GM12878 (cell line): ENCODE measurements around the gene LGALS3. TPM values are rescaled to one million over a fixed set of nuclear protein-coding genes. Genes with fewer than 3 reads are reported as not detected.

Experiments
- ATAC-seq: fragments of 200-7000 bp; cut with Tn5 transposase; 3 replicates; pipeline ENCODE4 v1.9.1; 2020; ENCODE audit warnings: mild to moderate bottlenecking, moderate library complexity
- BruUV-seq: library from RNA; stranded (reverse); fragments of 400-500 nt; replicated peaks from 2 replicates; lab custom pipeline; 2021; lab: Mats Ljungman, UMichigan
- CTCF ChIA-PET: fragments of 300-600 bp; sonication (Branson Sonifier 250); formaldehyde crosslinking; extraction: SDS; loops from one replicate; lab custom pipeline; 2021; ENCODE audit warnings: inconsistent platforms; lab: Yijun Ruan, JAX
- POLR2A ChIA-PET: fragments of 350-600 bp; formaldehyde crosslinking; extraction: SDS; loops from one replicate; lab custom pipeline; 2021; ENCODE audit warnings: inconsistent platforms; lab: Charles Lee
- RAD21 ChIA-PET: fragments of 300-600 bp; sonication (Branson Sonifier 250); formaldehyde crosslinking; loops from one replicate; lab custom pipeline; 2023; ENCODE audit warnings: antibody characterized with exemption; ENCODE audit not compliant: unreplicated experiment; lab: Charles Lee
- SMC1A ChIA-PET: fragments of 300-600 bp; sonication (Branson Sonifier 250); formaldehyde crosslinking; loops from one replicate; lab custom pipeline; 2023; ENCODE audit not compliant: unreplicated experiment, uncharacterized antibody; lab: Charles Lee
- DNase-seq: peaks from one replicate; pipeline ENCODE4 v3.0.0-alpha.2; 2011; ENCODE audit warnings: low read depth, low spot score
- FAIRE-seq: peaks from 3 replicates; lab custom pipeline; 2011; peaks lifted over from hg19 to GRCh38; lab: Jason Lieb, UNC
- H2AFZ ChIP-seq: 2 replicates; pipeline ENCODE4 v1.6.0; 2011; ENCODE audit warnings: low read depth, low read length, control low read depth; ENCODE audit not compliant: control insufficient read depth
- H3K27ac ChIP-seq: 2 replicates; pipeline ENCODE4 v1.5.1; 2011; ENCODE audit warnings: control low read depth; ENCODE audit not compliant: control insufficient read depth, insufficient read depth
- H3K27me3 ChIP-seq, 2 experiments: replicated peaks in 1 of 2; 2 replicates each; pipeline versions ENCODE4 v1.6.0 to v1.6.1; 2011; ENCODE audit warnings: low read length in 1 of 2; ENCODE audit not compliant: control insufficient read depth in 2 of 2, insufficient read depth in 2 of 2
- H3K36me3 ChIP-seq, 2 experiments: 2 replicates each; pipeline ENCODE4 v1.5.1; 2011; ENCODE audit warnings: low read length in 1 of 2; ENCODE audit not compliant: control insufficient read depth in 2 of 2, insufficient read depth in 2 of 2
- H3K4me1 ChIP-seq: 2 replicates; pipeline ENCODE4 v1.6.1; 2011; ENCODE audit warnings: mild to moderate bottlenecking, low read length, moderate library complexity, mixed read lengths; ENCODE audit not compliant: control insufficient read depth, insufficient read depth
- H3K4me2 ChIP-seq: 2 replicates; pipeline ENCODE4 v1.6.0; 2011; ENCODE audit warnings: control low read depth; ENCODE audit not compliant: control insufficient read depth, insufficient read depth
- H3K4me3 ChIP-seq: fragments of 200-600 bp; sonication (generic); 2 replicates; pipeline ENCODE4 v1.5.1; 2016
- H3K79me2 ChIP-seq: 2 replicates; pipeline ENCODE4 v1.6.0; 2011; ENCODE audit warnings: low read length; ENCODE audit not compliant: control insufficient read depth, insufficient read depth
- H3K9ac ChIP-seq: 2 replicates; pipeline ENCODE4 v1.8.0; 2011; ENCODE audit warnings: low read length, control low read depth, mixed read lengths; ENCODE audit not compliant: control insufficient read depth, insufficient read depth
- H3K9me3 ChIP-seq: replicated peaks from 3 replicates; pipeline ENCODE4 v1.5.1; 2011; ENCODE audit warnings: mild to moderate bottlenecking, low read length; ENCODE audit not compliant: control insufficient read depth, insufficient read depth
- H4K20me1 ChIP-seq: 2 replicates; pipeline ENCODE4 v1.6.0; 2011; ENCODE audit not compliant: control insufficient read depth, insufficient read depth
- ATF7 ChIP-seq: fragments of 450-650 bp; IDR thresholded peaks from 2 replicates; pipeline ENCODE4 v1.6.1; 2016; ENCODE audit warnings: low read depth, mild to moderate bottlenecking
- BACH1 ChIP-seq: fragments of 450-650 bp; IDR thresholded peaks from 2 replicates; pipeline ENCODE4 v1.6.1; 2017; ENCODE audit warnings: mild to moderate bottlenecking, borderline replicate concordance
- BHLHE40 ChIP-seq, 2 experiments: fragments of 450-650 bp in 1 of 2; IDR thresholded peaks; 2 replicates each; pipeline ENCODE4 v1.6.1; 2011 to 2017; ENCODE audit warnings: low read depth in 2 of 2, borderline replicate concordance in 1 of 2, improper control_type of control experiment in 1 of 2, low read length in 1 of 2, mild to moderate bottlenecking in 1 of 2
- BMI1 ChIP-seq: fragments of 450-650 bp; IDR thresholded peaks from 2 replicates; pipeline ENCODE4 v1.6.1; 2016; ENCODE audit warnings: mild to moderate bottlenecking, moderate library complexity, borderline replicate concordance
- ETV6 ChIP-seq, 2 experiments: fragments of 450-650 bp in 1 of 2; IDR thresholded peaks in 1 of 2; conservative IDR thresholded peaks in 1 of 2; 2 replicates each; pipeline ENCODE4 v1.6.1; 2014; ENCODE audit warnings: antibody characterized with exemption in 1 of 2, borderline replicate concordance in 1 of 2, low read depth in 1 of 2, mild to moderate bottlenecking in 1 of 2, moderate library complexity in 1 of 2
- FOXK2 ChIP-seq: fragments of 450-650 bp; IDR thresholded peaks from 2 replicates; pipeline ENCODE4 v1.6.1; 2017; ENCODE audit warnings: mild to moderate bottlenecking, moderate library complexity
- IKZF2 ChIP-seq, 2 experiments: fragments of 450-650 bp; IDR thresholded peaks; 2 replicates each; pipeline ENCODE4 v1.6.1; 2017; ENCODE audit warnings: mild to moderate bottlenecking in 2 of 2, moderate library complexity in 2 of 2
- LARP7 ChIP-seq: fragments of 450-650 bp; IDR thresholded peaks from 2 replicates; pipeline ENCODE4 v1.6.1; 2017; ENCODE audit warnings: mild to moderate bottlenecking
- MYB ChIP-seq: fragments of 150-350 bp; IDR thresholded peaks from 2 replicates; pipeline ENCODE4 v1.6.1; 2014; ENCODE audit warnings: mild to moderate bottlenecking, low read depth, low read length, borderline replicate concordance
- MYC ChIP-seq: IDR thresholded peaks from 2 replicates; pipeline ENCODE4 v1.6.1; 2011; ENCODE audit warnings: mild to moderate bottlenecking, low read length, moderate library complexity, inconsistent platforms; ENCODE audit not compliant: insufficient read depth, insufficient replicate concordance, insufficient read length, severe bottlenecking
- NKRF ChIP-seq: fragments of 450-650 bp; conservative IDR thresholded peaks from 2 replicates; pipeline ENCODE4 v1.6.1; 2017; ENCODE audit warnings: mild to moderate bottlenecking, moderate library complexity
- NRF1 ChIP-seq: conservative IDR thresholded peaks from 2 replicates; pipeline ENCODE4 v1.6.1; 2011; ENCODE audit warnings: mild to moderate bottlenecking, low read depth, low read length, improper control_type of control experiment
- PKNOX1 ChIP-seq: fragments of 450-650 bp; IDR thresholded peaks from 2 replicates; pipeline ENCODE4 v1.6.1; 2016; ENCODE audit warnings: mild to moderate bottlenecking
- POLR2AphosphoS5 ChIP-seq: IDR thresholded peaks from 2 replicates; pipeline ENCODE4 v1.6.1; 2011; ENCODE audit warnings: mild to moderate bottlenecking, low read length, inconsistent platforms
- POU2F2 ChIP-seq: IDR thresholded peaks from 3 replicates; pipeline ENCODE4 v1.6.1; 2011; ENCODE audit warnings: low read depth, mild to moderate bottlenecking, low read length, borderline replicate concordance
- SP1 ChIP-seq: IDR thresholded peaks from one replicate; pipeline ENCODE4 v1.6.1; 2011; ENCODE audit warnings: low read depth, low read length
- SPI1 ChIP-seq: IDR thresholded peaks from 2 replicates; pipeline ENCODE4 v1.6.1; 2011; ENCODE audit warnings: low read depth, mild to moderate bottlenecking, low read length, moderate library complexity, borderline replicate concordance; ENCODE audit not compliant: insufficient read depth
- SREBF2 ChIP-seq: IDR thresholded peaks from 2 replicates; pipeline ENCODE4 v1.6.1; 2012; ENCODE audit warnings: mild to moderate bottlenecking, low read length
- ZNF217 ChIP-seq: fragments of 450-650 bp; IDR thresholded peaks from 2 replicates; pipeline ENCODE4 v1.6.1; 2017; ENCODE audit warnings: antibody characterized with exemption, mild to moderate bottlenecking
- WGBS: methylation state at CpG from one replicate; pipeline ENCODE4 v1.1.6; 2016; ENCODE audit warnings: low lambda C conversion rate; ENCODE audit not compliant: insufficient replicate concordance, insufficient coverage; ENCODE audit errors: missing lambda C conversion rate; 5-methylcytosine and 5-hydroxymethylcytosine counted together
- in situ Hi-C: fragments of 300-500 bp; cut with MboI; formaldehyde crosslinking; loops from 9 replicates; pipeline ENCODE4 v1.14.3; 2018; ENCODE audit warnings: mixed read lengths
- intact Hi-C: fragments of 100-400 bp; cut with micrococcal nuclease; formaldehyde crosslinking; loops from one replicate; pipeline ENCODE4 v1.14.2; 2022; ENCODE audit not compliant: unreplicated experiment
- polyA plus RNA-seq, 11 experiments: library from polyadenylated mRNA; depleted of rRNA in 4 of 11; unstranded in 6 of 11; stranded (reverse) in 5 of 11; fragments of >200 nt; fragmentation: Nextera tagmentation in 4 of 11; fragmentation: Illumina TruSeq in 1 of 11; extraction: Ambion mirVana in 4 of 11; extraction: Trizol in 1 of 11; gene quantifications; 1 replicate in 1 of 11; 2 replicates in 10 of 11; pipeline versions ENCODE4 v1.2.1 to v1.2.3, GENCODE V29; 2011 to 2016; ENCODE audit warnings: inconsistent platforms in 2 of 11, missing spikeins in 2 of 11, low read depth in 1 of 11
- total RNA-seq, 4 experiments: library from RNA; depleted of rRNA in 3 of 4; stranded (reverse); fragments of >200 nt in 3 of 4; fragmentation: Illumina TruSeq in 1 of 4; extraction: Trizol in 1 of 4; gene quantifications; 2 replicates each; pipeline versions ENCODE4 v1.2.1 to v1.2.3, GENCODE V29; 2013 to 2021
- TF ChIP-seq, protein P1 (sequence below): fragments of 450-650 bp; IDR thresholded peaks from 2 replicates; pipeline ENCODE4 v1.6.1; 2017; ENCODE audit warnings: mild to moderate bottlenecking

Gene LGALS3
- total and polyA plus RNA-seq, 10 of the 15 experiments (the other 5 are each of a cell fraction or from before 2014, with no cell fraction given) = 1.5 to 34.2 (median 18.4) TPM

- peaks cover 6% of the 10 kb centered on the region for H3K4me1 ChIP-seq
- no TSS peak for BruUV-seq
- CTCF ChIA-PET = interaction anchor here (1.2 to 2.0 kb wide), 2 partner anchors 12 to 36 kb away, joined by 4 to 5 read pairs; no protein-coding TSS in a partner anchor
- in situ Hi-C loops (no loop called here), intact Hi-C loops (no loop called here)
- no peaks in the 10 kb centered on the region for H3K36me3 ChIP-seq
- no peak overlapping the region for H3K27ac ChIP-seq
- no peak overlapping the region for H3K9ac ChIP-seq
- RAD21 ChIA-PET = no interaction called here
- H3K4me2 ChIP-seq = no peak overlapping the region
- WGBS = 45% methylated on average over 3 of the region's 3 CpGs
- no peaks in the 10 kb centered on the region for H3K9me3 ChIP-seq
- H3K27me3 ChIP-seq = no peaks in the 10 kb centered on the region
- no peak for FAIRE-seq
- TF ChIP-seq LARP7 = no peak
- TF ChIP-seq SREBF2 = no peak
- TF ChIP-seq ETV6 (conservative IDR thresholded peaks at IDR 0.05 in 1 of 2, IDR thresholded peaks at IDR 0.05 in 1 of 2; ENCODE audit: borderline replicate concordance in 1 of 2, low read depth in 1 of 2) = no peak
- TF ChIP-seq, protein P1, sequence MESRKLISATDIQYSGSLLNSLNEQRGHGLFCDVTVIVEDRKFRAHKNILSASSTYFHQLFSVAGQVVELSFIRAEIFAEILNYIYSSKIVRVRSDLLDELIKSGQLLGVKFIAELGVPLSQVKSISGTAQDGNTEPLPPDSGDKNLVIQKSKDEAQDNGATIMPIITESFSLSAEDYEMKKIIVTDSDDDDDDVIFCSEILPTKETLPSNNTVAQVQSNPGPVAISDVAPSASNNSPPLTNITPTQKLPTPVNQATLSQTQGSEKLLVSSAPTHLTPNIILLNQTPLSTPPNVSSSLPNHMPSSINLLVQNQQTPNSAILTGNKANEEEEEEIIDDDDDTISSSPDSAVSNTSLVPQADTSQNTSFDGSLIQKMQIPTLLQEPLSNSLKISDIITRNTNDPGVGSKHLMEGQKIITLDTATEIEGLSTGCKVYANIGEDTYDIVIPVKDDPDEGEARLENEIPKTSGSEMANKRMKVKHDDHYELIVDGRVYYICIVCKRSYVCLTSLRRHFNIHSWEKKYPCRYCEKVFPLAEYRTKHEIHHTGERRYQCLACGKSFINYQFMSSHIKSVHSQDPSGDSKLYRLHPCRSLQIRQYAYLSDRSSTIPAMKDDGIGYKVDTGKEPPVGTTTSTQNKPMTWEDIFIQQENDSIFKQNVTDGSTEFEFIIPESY = no peak
- TF ChIP-seq POLR2AphosphoS5 = no peak
- TF ChIP-seq FOXK2 = no peak
- TF ChIP-seq NKRF = no peak
- TF ChIP-seq ZNF217 = no peak
- no peak for TF ChIP-seq BHLHE40 (IDR thresholded peaks at IDR 0.05; ENCODE audit: borderline replicate concordance in 1 of 2, low read depth in 2 of 2, low read length in 1 of 2)
- no peak for TF ChIP-seq PKNOX1
- TF ChIP-seq MYC = no peak
- no peak for TF ChIP-seq ATF7
- TF ChIP-seq IKZF2 (IDR thresholded peaks at IDR 0.05) = no peak
- no peak for TF ChIP-seq SP1
- no peak for TF ChIP-seq POU2F2
- TF ChIP-seq BMI1 = no peak
- no peak for TF ChIP-seq SPI1
- no peak for TF ChIP-seq MYB
- TF ChIP-seq NRF1 = no peak
- TF ChIP-seq BACH1 = no peak
- TF ChIP-seq, all 136 proteins: peak for 0
- ATAC-seq = no peak
- no peak overlapping the region for H2AFZ ChIP-seq
- POLR2A ChIA-PET = no interaction called here
- H4K20me1 ChIP-seq = peaks cover 3% of the 10 kb centered on the region; the same call in 1 of the 2 replicates
- SMC1A ChIA-PET = no interaction called here
- H3K4me3 ChIP-seq = no peak overlapping the region
- H3K79me2 ChIP-seq = peaks cover 2% of the 10 kb centered on the region; the same call in 1 of the 2 replicates
- DNase-seq = no peak
Observed at GRCh38 chr14:55126034-55126433, 3.0 kb upstream of the LGALS3 start.
